HEK293T (cell line): Measurements from ENCODE around the gene ITGB6.

ENCODE experiments used
- ARNT ChIP-seq: fragments of 450-650 bp; IDR thresholded peaks from 2 replicates; pipeline ENCODE4 v1.6.1; 2017; ENCODE audit warnings: mild to moderate bottlenecking
- BHLHE40 ChIP-seq: fragments of 450-650 bp; IDR thresholded peaks from 2 replicates; pipeline ENCODE4 v1.6.1; 2016; ENCODE audit warnings: mild to moderate bottlenecking, moderate library complexity, borderline replicate concordance
- CTBP1 ChIP-seq: fragments of 450-650 bp; IDR thresholded peaks from 2 replicates; pipeline ENCODE4 v1.6.1; 2016; ENCODE audit warnings: borderline replicate concordance
- ELF4 ChIP-seq: fragments of 450-650 bp; IDR thresholded peaks from 2 replicates; pipeline ENCODE4 v1.6.1; 2017; ENCODE audit warnings: antibody characterized with exemption
- FOXA1 ChIP-seq: fragments of 450-650 bp; IDR thresholded peaks from 2 replicates; pipeline ENCODE4 v1.6.1; 2016; ENCODE audit warnings: mild to moderate bottlenecking
- FOXM1 ChIP-seq: fragments of 450-650 bp; IDR thresholded peaks from 2 replicates; pipeline ENCODE4 v1.6.1; 2017; ENCODE audit warnings: mild to moderate bottlenecking, borderline replicate concordance
- HDGF ChIP-seq: fragments of 450-650 bp; IDR thresholded peaks from 2 replicates; pipeline ENCODE4 v1.6.1; 2017; ENCODE audit warnings: antibody characterized with exemption, borderline replicate concordance
- NFRKB ChIP-seq: fragments of 450-650 bp; IDR thresholded peaks from 2 replicates; pipeline ENCODE4 v1.6.1; 2016; ENCODE audit warnings: mild to moderate bottlenecking, moderate library complexity
- SP1 ChIP-seq: fragments of 450-650 bp; IDR thresholded peaks from 2 replicates; pipeline ENCODE4 v1.6.1; 2017
- TARDBP ChIP-seq: fragments of 450-650 bp; IDR thresholded peaks from 2 replicates; pipeline ENCODE4 v1.6.1; 2016
- ZNF384 ChIP-seq: fragments of 450-650 bp; IDR thresholded peaks from 2 replicates; pipeline ENCODE4 v1.6.1; 2016

DNA sequence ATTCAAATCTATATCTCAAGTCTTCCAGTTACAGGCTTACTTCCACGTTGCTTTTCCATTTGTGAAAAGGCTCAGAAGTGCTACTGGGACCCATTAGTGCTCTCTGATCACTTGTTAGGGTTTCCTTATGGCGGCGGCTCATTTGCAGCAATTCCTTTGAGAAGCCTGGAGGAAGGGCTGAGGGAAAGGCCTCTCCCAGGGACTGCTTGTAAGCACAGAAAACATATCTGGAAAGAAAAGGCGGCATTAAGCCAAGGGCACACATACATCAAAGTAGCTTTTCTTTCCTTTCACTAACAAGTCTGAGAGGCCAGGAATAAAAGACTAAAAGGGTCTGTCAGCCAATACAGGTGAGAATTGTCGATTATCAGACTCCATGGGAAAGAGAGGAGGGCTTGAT lies 39.4 kb upstream of the ITGB6 start:
- TF ChIP-seq FOXM1 (no peak), ARNT (no peak), BHLHE40 (no peak), NFRKB (no peak), TARDBP (no peak), HDGF (no peak), ZNF384 (no peak), SP1 (no peak), ELF4 (no peak), CTBP1 (no peak), FOXA1 (no peak)
